Neuron (in vitro differentiated cells): ENCODE measurements around the gene PALMD.

Source experiments
- H2AFZ ChIP-seq: one replicate; pipeline ENCODE4 v1.6.1; 2013; ENCODE audit warnings: low read depth, mild to moderate bottlenecking, inconsistent platforms, low read length, moderate library complexity
- H3K27me3 ChIP-seq: one replicate; pipeline ENCODE4 v1.6.1; 2013; ENCODE audit warnings: low read length; ENCODE audit not compliant: insufficient read depth
- H3K36me3 ChIP-seq: one replicate; pipeline ENCODE4 v1.6.1; 2013; ENCODE audit warnings: low read length; ENCODE audit not compliant: insufficient read depth
- H3K4me1 ChIP-seq: one replicate; pipeline ENCODE4 v1.6.1; 2013; ENCODE audit warnings: low read length; ENCODE audit not compliant: insufficient read depth
- H3K4me3 ChIP-seq: 2 replicates; pipeline ENCODE4 v1.5.1; 2013; ENCODE audit warnings: mild to moderate bottlenecking, low read length, moderate library complexity
- H3K9me3 ChIP-seq: one replicate; pipeline ENCODE4 v1.6.1; 2013; ENCODE audit warnings: low read length

Gene PALMD

DNA sequence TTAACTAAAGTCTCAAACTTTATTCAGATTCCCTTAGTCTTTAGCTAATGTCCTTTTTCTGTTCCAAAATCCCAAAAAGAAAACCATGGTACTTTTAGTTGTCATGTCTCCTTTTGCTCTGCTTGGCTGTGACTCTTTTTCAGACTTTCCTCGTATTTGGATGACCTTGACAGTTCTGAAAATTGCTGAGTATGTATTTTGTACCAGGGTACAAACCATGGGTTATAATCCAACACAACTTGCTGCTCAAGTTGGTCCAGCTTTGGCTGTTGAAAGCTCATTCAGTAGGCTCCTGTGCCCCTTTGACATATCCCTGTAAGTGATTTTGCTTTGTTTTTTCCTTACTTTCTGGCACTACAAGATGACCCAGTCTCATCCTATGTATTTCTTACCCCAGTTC, 51.7 kb downstream of the PALMD start:
- Histone ChIP-seq H3K4me3 (no peak overlapping the region), H3K4me1 (no peaks in the 10 kb centered on the region), H3K9me3 (peaks cover 4% of the 10 kb centered on the region), H3K36me3 (no peaks in the 10 kb centered on the region), H2AFZ (no peak overlapping the region), H3K27me3 (no peaks in the 10 kb centered on the region)

DNA sequence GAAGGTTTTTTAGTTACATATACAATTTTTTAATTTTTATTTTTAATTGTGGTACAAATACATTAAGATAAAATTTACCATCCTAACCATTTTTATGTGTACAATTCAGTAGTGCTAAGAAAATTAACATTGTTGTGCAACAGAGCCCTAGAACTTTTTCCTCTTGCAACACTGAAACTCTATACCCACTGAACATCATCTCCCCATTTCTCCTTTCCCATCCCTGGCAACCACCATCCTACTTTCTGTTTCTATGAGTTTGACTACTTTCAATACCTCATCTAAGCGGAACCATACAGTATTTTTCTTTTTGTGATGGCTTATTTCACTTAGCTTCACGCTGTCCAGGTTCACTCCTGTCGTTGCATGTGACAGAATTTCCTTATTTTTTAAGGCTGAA, 54.1 kb downstream of the PALMD start:
- no peak overlapping the region for H3K4me3 ChIP-seq
- no peak overlapping the region for H2AFZ ChIP-seq
- H3K9me3 ChIP-seq = peaks cover 8% of the 10 kb centered on the region

DNA sequence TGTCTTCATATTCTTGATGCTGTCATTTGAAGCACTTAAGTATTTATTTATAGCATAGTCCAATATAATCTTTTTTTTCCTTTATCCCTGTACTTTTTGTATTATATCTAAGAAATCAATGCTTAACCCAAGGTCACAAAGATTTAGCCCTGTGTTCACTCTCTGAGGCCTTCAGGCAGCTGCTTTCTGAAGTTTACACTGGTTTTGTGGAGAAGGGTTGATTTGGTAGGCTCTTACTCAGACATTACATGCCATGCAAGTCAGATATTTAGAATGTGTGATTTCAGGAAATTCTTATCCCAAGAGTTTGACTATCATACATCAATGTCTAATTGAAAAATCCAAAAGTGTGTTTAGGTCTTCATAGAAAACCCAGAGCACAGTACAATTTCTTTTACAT, 56.3 kb downstream of the PALMD start:
- no peak overlapping the region for H2AFZ ChIP-seq
- no peaks in the 10 kb centered on the region for H3K27me3 ChIP-seq
- H3K9me3 ChIP-seq = peaks cover 8% of the 10 kb centered on the region
- H3K4me3 ChIP-seq = no peak overlapping the region
- peaks cover 7% of the 10 kb centered on the region for H3K36me3 ChIP-seq
- H3K4me1 ChIP-seq = peaks cover under 1% of the 10 kb centered on the region

More for the DNA sequence above, 54.1 kb downstream of the PALMD start:
- Histone ChIP-seq H3K4me1 (no peaks in the 10 kb centered on the region), H3K27me3 (no peaks in the 10 kb centered on the region), H3K36me3 (peaks cover 7% of the 10 kb centered on the region)

DNA sequence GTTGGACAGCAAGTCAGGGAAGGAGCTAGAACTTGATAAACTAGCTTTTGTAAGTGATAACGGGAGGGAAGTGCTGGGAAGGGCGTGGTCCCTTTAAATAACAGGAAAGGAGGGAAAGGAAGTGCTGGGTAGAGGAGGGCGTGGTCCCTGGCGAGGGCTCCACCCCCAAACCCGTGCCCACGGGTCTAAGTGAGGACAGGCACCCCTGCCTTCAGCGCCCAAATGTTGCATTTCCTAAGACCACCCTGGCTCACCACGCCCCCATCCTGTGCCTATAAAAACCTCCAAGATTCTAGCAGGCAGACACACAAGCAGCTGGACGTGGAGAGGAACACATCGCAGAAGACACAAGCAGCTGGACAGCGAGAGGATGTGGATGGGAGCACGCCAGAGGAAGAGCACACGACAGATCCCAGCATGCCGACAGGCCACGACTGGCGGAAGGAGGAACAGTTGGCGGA, 58.5 kb downstream of the PALMD start:
- H3K9me3 ChIP-seq = peaks cover 8% of the 10 kb centered on the region
- H3K27me3 ChIP-seq = no peaks in the 10 kb centered on the region

DNA sequence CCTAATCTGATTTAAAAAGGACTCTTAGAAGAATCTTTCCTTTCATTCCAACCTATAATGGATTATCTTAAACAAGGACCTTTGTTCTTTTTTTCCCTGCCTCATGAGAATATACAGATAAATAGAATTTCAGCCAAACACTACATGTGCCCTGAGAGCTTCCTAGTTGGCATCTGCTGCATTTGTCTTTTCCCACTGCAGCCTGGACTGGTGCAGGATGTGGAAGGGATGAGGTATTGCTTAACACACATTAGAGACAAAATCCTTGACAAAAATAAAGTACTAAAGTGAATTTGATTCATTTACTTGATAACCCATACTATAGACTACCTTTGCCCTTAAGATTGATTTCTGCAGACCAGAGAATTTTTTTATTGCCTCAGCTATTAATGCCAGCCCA, 59.5 kb downstream of the PALMD start:
- H3K36me3 ChIP-seq = peaks cover 21% of the 10 kb centered on the region
- H3K27me3 ChIP-seq = no peaks in the 10 kb centered on the region
- peaks cover 8% of the 10 kb centered on the region for H3K9me3 ChIP-seq
- peaks cover 3% of the 10 kb centered on the region for H3K4me1 ChIP-seq
- H2AFZ ChIP-seq = no peak overlapping the region
- no peak overlapping the region for H3K4me3 ChIP-seq

More for the DNA sequence above, 58.5 kb downstream of the PALMD start:
- peaks cover 3% of the 10 kb centered on the region for H3K4me1 ChIP-seq
- no peak overlapping the region for H2AFZ ChIP-seq
- H3K36me3 ChIP-seq = peaks cover 15% of the 10 kb centered on the region
- H3K4me3 ChIP-seq = no peak overlapping the region

DNA sequence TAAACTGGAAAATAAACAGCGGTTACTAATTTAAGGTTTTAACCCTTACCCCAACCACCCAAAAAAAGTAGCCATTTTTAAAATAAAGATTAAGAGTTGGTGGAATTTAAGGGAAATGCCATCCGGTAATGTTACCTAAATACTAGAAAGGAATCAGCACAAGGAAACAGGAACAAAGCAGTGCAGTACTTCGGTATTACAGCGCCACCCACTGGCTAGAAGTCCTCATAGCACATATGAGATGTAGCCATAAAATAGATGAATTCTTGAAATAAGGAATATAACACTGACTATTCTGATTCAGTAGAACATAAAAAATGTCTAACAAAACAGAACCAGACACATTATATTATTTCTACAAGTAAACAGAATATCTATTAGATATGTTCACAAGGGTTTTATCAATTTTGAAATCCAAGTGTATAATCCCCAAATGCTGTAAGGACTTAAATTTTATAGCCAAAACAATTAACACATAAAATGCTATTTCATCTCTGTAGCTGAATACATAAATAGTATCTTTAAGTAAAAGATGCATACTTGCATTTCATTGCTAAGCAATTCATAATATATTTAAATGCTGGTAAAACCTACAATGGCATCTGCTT, 61.7 kb downstream of the PALMD start:
- Histone ChIP-seq H3K9me3 (peaks cover 4% of the 10 kb centered on the region), H3K4me1 (peaks cover 3% of the 10 kb centered on the region), H2AFZ (no peak overlapping the region), H3K36me3 (peaks cover 37% of the 10 kb centered on the region), H3K4me3 (no peak overlapping the region), H3K27me3 (no peaks in the 10 kb centered on the region)

DNA sequence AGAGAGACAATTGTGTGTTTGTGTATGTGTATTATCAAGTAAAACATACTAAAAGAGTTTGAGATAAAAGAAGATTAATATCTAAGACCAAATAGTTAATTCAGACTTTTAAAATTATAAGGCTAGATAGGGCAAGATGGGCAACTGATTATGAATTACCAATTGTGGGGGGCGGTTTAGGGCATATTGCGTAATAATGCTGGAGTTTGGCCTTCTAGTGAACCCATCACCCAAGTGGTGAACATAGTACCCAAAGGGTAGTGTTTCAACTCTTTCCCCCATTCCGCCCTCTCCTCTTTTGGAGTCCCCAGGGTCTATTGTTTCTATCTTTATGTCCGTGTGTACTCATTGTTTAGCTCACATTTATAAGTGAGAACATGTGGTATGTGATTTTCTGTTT, 65.1 kb downstream of the PALMD start:
- H2AFZ ChIP-seq = no peak overlapping the region
- peaks cover 3% of the 10 kb centered on the region for H3K4me1 ChIP-seq
- no peak overlapping the region for H3K4me3 ChIP-seq
- no peaks in the 10 kb centered on the region for H3K27me3 ChIP-seq
- H3K36me3 ChIP-seq = peaks cover 45% of the 10 kb centered on the region
- no peaks in the 10 kb centered on the region for H3K9me3 ChIP-seq

DNA sequence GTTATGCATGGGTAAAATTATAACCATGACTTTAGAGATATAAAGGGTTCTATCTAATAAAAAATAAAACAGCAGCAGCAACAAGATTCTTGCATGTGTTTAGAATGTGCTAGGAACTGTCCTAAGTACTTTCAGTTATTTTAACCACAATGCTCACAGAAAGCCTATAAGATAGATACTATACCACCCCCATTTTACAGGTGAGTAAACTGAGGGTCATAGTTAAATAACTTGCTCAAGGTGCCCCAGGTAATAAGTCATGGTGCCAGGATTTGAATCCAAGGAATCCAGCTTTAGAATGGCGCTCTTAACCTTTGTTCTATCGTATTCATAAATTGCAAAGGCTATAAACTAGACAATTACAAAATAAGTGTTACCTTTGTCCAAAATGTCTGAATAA, 67.1 kb downstream of the PALMD start:
- H3K36me3 ChIP-seq = peaks cover 54% of the 10 kb centered on the region
- no peaks in the 10 kb centered on the region for H3K27me3 ChIP-seq
- H2AFZ ChIP-seq = no peak overlapping the region
- no peaks in the 10 kb centered on the region for H3K4me1 ChIP-seq
- H3K4me3 ChIP-seq = no peak overlapping the region
- no peaks in the 10 kb centered on the region for H3K9me3 ChIP-seq

DNA sequence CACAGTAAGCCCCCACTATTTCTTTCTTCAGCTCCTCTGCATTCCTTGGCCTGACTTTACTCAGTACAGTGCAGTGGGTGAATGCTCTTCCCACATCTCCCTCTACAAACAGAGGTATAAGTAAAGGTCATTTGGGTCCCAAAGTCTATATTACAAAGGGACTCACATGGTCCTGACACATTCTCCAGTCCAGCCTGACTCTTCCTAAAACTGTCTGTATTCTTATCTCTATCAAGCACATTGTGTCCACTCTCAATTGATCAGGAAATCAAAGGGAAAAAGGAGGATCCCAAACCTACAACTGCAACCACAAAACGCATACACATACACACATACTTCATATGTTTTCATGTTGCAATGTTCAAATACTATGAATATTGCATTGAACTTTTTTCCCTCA, 71.1 kb downstream of the PALMD start:
- Histone ChIP-seq H2AFZ (no peak overlapping the region), H3K4me1 (no peaks in the 10 kb centered on the region), H3K9me3 (no peaks in the 10 kb centered on the region), H3K4me3 (no peak overlapping the region), H3K27me3 (no peaks in the 10 kb centered on the region), H3K36me3 (peaks cover 28% of the 10 kb centered on the region)

DNA sequence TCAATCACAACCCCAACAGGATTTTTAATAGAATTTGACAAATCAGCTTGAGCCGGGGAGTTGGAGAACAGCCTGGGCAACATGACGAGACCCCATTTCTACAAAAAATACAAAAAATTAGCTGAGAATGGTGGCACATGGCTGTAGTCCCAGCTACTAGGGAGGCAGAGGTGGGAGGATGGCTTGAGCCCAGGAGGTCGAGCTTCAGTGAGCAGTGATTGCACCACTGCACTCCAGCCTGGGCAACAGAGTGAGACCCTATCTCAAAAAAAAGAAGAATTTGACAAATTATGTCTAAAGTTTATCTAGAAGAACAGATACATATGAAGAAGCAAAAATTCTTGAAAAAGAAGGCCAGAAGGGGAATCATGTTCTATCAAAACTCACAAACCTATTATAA, 77.3 kb downstream of the PALMD start:
- Histone ChIP-seq H3K9me3 (no peaks in the 10 kb centered on the region), H3K4me1 (peaks cover 13% of the 10 kb centered on the region), H2AFZ (no peak overlapping the region), H3K27me3 (no peaks in the 10 kb centered on the region), H3K4me3 (no peak overlapping the region), H3K36me3 (peaks cover 9% of the 10 kb centered on the region)

DNA sequence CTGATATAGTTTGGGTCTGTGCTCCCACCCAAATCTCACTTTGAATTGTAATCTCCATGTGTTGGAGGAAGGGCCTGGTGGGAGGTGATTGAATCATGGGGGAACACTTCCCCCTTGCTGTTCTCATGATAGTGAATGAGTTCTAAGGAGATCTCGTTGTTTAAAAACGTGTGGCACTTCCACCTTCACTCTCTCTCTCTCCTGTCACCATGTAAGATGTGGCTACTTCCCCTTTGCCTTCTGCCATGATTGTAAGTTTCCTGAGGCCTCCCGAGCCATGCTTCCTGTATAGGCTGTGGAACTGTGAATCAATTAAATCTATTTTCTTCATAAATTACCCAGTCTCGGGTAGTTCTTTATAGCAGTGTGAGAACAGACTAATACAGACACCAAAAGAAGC, 80.1 kb downstream of the PALMD start:
- Histone ChIP-seq H3K4me3 (no peak overlapping the region), H3K27me3 (no peaks in the 10 kb centered on the region), H3K36me3 (peaks cover 13% of the 10 kb centered on the region), H2AFZ (no peak overlapping the region), H3K4me1 (peaks cover 17% of the 10 kb centered on the region), H3K9me3 (no peaks in the 10 kb centered on the region)

DNA sequence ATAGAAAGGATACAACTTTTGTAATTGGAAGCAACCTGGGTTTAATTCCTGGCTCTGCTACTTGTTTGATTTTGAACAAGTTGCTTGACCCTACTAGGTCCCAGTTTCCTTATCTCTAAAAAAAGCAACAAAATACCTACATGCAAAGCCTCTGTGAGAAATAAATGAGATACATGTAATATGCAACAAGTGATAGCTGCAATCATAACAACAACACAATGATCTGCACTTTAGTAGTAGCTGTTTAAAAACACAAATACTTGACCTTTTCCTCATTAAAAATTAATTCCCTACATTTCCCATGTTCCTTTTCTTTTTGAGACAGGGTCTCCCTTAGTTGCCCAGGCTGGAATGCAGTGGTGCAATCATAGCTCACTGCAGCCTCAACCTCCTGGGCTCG, 80.5 kb downstream of the PALMD start:
- Histone ChIP-seq H3K9me3 (no peaks in the 10 kb centered on the region), H3K4me3 (no peak overlapping the region), H3K36me3 (peaks cover 13% of the 10 kb centered on the region), H3K4me1 (peaks cover 17% of the 10 kb centered on the region), H3K27me3 (no peaks in the 10 kb centered on the region), H2AFZ (no peak overlapping the region)

DNA sequence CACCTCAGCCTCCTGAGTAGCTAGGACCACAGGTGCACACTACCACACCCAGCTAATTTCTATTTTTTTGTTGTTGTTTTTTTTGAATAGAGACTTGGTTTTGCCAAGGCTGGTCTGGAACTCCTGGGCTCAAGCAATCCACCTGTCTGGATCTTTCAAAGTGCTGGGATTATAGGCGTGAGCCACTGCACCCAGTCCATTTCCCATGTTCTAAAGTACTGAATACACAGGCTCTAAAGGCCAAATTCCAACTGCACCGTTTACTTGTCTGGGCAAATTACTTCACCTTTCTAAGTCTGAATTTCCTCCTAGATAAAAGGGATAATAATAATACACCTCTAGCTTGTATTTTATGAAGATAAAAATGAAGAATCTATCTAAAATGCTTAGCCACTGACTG, 80.9 kb downstream of the PALMD start:
- Histone ChIP-seq H2AFZ (no peak overlapping the region), H3K4me3 (no peak overlapping the region), H3K27me3 (no peaks in the 10 kb centered on the region), H3K9me3 (no peaks in the 10 kb centered on the region), H3K36me3 (peaks cover 13% of the 10 kb centered on the region), H3K4me1 (peaks cover 17% of the 10 kb centered on the region)

DNA sequence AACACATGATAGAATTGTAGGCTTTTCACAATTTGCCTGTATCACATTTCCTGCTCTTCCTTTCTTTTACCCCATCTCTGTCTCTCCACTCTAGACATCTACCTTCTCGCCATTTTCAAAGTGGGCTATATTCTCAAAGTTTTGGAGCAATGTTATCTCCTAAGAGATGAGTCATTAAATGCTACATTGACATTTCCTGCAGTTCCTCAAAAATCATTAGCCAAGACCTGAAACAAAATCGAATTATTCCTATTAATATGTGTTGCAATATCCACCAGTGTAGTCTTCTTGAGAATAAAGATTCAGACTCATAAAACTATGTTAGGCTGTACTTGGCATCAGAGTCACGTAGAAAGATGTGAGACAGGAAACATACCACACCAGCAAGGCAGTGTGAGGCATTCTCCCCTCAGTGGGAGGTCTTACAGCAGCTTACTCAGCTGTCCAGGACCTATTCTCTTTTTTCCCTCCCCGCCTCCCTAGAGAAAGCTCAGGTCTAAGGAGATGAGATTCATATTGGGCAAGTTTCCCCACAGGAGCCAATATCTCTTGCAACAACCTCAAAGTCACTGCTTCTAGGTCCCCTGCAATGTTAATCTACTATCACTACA, 81.8 kb downstream of the PALMD start:
- peaks cover 17% of the 10 kb centered on the region for H3K4me1 ChIP-seq
- no peaks in the 10 kb centered on the region for H3K27me3 ChIP-seq
- H3K36me3 ChIP-seq = peaks cover 13% of the 10 kb centered on the region

More for the DNA sequence above, 81.8 kb downstream of the PALMD start:
- no peak overlapping the region for H2AFZ ChIP-seq
- H3K4me3 ChIP-seq = no peak overlapping the region
- no peaks in the 10 kb centered on the region for H3K9me3 ChIP-seq
